ENCODE data around the gene RETN.

The RETN gene

GRCh38 chr19:7715671-7716070 is 46.8 kb downstream of the RETN start:
- no peak overlapping the region for H3K4me3 ChIP-seq (ENCODE audit: low read depth, low read length)
- no peak for TF ChIP-seq CTCF (IDR thresholded peaks at IDR 0.05; ENCODE audit: low read depth, low read length, missing control alignments)
- no peak for DNase-seq (ENCODE audit: low read depth)

GRCh38 chr19:7716762-7717161 is 47.9 kb downstream of the RETN start:
- H3K4me3 ChIP-seq (ENCODE audit: low read depth, low read length) = no peak overlapping the region
- TF ChIP-seq CTCF (IDR thresholded peaks at IDR 0.05; ENCODE audit: low read depth, low read length, missing control alignments) = no peak
- DNase-seq (ENCODE audit: low read depth) = no peak

- no peak for DNase-seq (ENCODE audit: low read depth)
- TF ChIP-seq CTCF (IDR thresholded peaks at IDR 0.05; ENCODE audit: low read depth, low read length, missing control alignments) = no peak
- no peak overlapping the region for H3K4me3 ChIP-seq (ENCODE audit: low read depth, low read length)
Observed at GRCh38 chr19:7718668-7719067, 49.8 kb downstream of the RETN start.

Measured in GM12864 (cell line).